OCI-M2 (cell line): ENCODE data around the gene CTDSPL.

Experiments
- DNase-seq: peaks from one replicate; lab custom pipeline; 2025; ENCODE audit not compliant: unreplicated experiment; lab: John Stamatoyannopoulos, UW

The CTDSPL gene

GRCh38 chr3:37890522-37890921 lies 28.8 kb downstream of the CTDSPL start:
- no peak for DNase-seq

DNA sequence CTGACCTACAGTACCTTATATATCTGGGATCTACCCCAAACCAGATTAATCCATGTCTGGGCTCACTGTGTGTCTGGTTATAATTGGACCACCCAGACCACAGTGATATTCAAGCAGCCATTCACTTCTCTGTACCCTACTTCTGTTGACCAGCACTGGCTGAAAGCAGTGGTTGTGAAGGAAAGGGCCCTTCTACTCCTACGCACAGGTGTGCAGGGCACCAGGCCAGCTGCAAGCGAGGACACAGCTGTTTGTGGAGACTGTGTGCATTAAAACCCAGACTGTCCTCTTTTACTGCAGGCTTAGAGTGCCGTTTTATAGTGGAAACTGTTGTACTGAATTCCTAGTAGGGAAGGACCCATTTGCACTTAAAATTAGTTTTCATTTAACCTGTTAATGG lies 29.5 kb downstream of the CTDSPL start:
- no peak for DNase-seq

DNA sequence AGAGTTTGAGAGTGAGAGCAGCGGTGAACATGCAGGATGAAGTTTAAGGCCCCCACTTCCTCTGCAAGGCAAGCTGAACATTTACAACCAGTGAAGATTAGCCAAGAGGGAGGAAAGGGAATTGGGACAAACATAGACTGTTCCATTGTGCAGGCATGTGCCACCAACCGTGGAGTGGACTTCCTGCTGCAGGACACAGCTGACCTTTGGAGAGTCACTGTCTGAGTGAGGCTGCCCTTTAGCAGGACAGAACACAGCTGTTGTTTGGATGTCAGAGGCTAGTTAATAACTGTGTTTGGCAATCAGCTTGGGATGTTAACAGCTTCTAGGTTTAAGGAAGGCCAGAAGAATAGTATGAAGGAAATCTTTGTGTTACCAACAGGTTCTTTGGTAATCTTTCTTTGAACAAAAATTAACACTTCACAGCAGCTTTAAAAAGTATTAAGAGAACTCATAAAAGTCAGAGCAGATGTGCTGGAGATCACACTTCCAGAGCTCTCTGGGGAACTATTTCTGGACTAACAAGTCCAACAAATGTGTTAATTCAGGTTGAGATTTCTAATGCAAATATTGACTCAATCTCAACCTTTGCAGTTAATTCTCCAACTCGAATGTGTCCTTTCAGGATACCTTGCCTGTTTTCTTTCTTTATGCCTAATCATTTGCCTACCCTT lies 31.4 kb downstream of the CTDSPL start:
- no peak for DNase-seq

DNA sequence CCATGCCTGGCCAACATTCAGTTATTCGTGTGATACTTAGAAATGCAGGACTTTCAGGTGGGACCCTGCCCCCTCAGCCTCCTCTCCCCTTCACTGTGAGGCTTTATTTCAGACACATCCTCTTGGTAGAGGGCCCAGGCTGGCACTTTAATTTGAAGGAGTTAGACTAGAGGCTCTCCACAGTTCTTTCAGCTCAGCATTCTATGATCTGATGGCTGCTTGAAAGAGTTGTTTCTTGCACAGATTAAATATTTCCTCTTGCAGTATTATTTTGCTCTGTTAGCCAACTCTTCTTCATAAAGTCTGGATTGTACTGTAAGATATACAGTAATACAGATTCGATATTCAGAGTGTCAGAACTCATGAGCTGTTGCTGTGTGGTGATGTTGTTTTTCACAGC lies 35.1 kb downstream of the CTDSPL start:
- DNase-seq, result no peak

DNA sequence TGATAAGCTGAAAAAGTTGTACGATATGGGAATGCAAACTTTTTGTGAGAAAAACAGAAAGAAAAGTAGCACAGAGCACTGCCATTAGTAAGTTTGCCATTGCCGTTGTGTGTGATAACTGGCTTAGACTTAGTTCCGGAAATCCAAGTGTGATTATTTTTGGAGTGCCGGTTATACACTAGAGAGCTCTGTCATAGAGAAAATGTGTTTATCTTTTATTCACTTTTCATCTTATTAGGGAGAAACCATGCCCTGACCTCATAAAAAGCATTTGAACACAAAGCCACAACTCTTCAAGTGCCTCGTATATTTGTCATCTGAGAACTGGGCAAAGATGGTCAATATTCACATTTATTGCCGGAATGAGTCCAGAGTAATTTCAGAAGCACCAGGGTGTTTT lies 36.1 kb downstream of the CTDSPL start:
- DNase-seq, result no peak

DNA sequence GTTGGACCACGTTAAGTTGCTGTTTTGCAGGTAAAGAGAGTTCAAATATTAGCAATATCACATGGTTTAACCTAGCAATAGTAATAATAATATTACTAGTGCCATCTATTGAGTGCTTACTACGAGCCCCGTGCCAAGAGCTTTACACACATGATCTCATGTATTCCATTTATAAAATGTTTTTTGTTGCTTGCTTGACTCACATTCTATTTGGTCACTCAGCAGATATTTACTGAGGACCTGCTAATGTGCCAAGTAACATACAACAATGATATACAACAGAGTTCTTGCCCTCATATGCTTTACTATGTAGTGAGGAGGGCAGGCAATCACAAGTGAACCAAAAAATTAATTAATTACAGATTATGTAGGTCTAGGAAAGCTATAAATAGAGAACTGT lies 36.7 kb downstream of the CTDSPL start:
- no peak for DNase-seq

- DNase-seq, result no peak
These were observed 37.5 kb downstream of the CTDSPL start for GRCh38 chr3:37899101-37899707.

GRCh38 chr3:37899711-37900306 lies 38.1 kb downstream of the CTDSPL start:
- DNase-seq, result peak; percentile 35

GRCh38 chr3:37901721-37902120 lies 40.0 kb downstream of the CTDSPL start:
- no peak for DNase-seq

DNA sequence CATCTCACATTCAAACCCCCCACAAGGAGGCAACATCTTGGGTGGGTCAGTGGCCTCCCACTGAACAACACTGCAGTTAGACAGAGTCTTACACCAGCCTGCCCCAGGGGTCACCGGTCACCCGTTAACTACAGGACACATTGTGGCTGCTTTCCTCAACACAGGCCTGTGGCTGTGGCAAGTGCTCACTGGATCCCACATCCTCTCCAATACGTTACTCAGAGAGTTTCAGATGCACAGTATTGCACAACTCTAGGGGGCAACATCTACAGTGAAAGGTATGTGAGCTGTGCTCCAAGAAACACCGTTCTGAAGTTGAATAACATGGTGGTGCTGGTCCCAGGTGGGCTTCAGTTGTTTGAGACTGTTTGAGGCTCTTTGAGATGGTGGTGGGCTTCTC lies 41.0 kb downstream of the CTDSPL start:
- DNase-seq, result no peak

DNA sequence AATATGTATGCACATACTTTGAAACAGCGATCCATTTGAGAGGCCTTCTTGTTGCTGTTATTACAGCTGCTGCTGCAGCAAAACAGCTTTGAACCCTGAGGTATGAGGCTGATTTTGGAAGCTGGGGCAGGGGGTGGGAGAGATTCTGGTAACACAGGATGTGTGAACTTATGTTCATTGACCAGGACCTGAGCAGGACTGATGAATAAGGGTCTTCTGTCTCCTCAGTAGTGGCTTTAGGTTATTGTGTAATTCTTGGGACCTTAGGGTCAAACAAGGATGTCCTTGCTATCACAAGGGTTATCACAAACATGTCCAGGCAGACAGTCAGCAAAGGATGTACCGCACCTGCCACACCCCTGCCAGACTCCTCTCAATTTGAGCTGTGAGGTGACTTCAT lies 41.6 kb downstream of the CTDSPL start:
- no peak for DNase-seq

DNA sequence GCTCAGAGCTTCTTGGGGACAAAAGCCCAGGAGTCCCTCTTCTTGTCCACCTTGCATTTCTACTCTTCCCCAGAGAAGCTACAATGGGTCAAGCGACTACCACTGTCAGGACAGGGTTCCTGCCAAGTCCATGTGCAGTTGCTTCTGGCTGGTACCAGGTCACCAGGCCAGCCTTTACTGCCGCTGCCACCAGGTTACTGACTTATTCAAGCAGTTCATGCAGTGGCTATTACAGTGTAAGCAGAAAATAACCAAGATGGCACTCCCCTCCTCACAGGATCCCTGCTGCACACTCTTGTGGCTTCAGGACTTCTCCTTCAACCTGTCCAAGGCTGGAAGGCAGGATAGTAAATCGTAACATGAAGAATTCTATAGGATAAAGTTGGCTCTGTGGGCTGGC lies 42.1 kb downstream of the CTDSPL start:
- DNase-seq, result no peak

GRCh38 chr3:37904601-37905000 lies 42.9 kb downstream of the CTDSPL start:
- no peak for DNase-seq

DNA sequence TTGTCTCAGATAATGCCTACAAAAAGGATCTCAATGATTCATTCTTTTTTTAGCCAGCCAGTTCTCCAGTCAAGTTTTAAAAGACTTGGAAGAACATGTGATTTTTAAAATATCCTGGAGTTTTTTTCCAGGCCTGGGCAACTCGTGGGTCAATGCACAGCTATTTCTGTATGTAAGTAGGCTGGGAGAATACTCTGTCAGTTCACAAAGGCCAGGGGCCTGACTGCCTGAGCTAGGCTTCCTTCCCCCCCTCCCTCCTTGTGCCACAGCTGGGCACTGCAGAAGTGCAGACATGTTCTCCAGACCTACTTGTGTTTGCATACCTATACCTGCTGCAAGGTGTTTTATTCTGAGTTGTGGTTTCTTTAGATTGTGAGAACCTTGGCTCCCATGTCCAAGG lies 43.7 kb downstream of the CTDSPL start:
- DNase-seq, result no peak

- no peak for DNase-seq
These were observed 44.5 kb downstream of the CTDSPL start for GRCh38 chr3:37905987-37906674.

DNA sequence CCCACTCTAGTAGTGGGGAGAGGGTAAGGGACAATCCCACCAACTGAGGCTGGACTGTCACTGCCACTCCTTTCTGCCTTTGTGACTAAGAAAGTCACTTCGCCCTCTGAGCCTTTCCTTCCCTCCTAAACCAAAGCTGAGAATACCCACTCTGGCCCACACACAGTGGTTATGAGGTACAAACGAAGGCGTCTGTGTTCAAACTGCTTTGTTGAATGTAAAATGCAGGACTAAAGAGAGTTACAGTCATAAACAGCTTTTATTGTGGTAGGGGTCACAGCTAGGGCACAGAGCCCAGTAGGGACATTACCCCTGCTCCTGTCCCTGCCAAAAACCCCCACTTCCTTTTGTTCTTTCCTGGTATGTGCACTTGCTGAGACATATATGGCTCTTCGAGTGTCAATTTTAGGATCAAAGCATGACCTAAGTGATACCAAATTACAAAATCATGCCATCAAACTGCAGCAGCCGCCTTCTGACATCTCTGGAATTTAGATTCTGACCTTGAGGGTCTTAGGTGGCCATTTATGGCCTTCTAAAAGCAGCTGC lies 45.1 kb downstream of the CTDSPL start:
- no peak for DNase-seq

DNA sequence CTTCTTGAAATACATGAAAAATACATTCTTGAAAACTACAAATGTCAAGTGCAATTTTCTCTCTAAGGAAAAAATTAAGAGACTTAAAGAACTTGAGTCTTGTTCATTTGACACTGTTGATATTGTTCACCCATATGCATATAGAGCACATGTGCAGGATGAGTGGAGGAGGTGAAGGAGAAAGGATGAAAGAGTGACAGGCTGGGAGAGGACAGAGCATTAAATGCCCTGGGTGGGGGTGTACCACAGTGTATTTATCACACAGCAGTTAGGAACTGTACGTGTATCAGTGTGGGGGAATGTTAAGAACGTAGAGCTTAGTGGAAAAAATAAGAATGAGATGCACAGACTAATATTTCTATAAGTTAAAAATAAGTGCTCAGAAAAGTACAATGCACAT lies 45.7 kb downstream of the CTDSPL start:
- no peak for DNase-seq

- DNase-seq, result no peak
These were observed 46.2 kb downstream of the CTDSPL start for GRCh38 chr3:37907906-37908305.

GRCh38 chr3:37909067-37909911 lies 47.6 kb downstream of the CTDSPL start:
- DNase-seq, result no peak

DNA sequence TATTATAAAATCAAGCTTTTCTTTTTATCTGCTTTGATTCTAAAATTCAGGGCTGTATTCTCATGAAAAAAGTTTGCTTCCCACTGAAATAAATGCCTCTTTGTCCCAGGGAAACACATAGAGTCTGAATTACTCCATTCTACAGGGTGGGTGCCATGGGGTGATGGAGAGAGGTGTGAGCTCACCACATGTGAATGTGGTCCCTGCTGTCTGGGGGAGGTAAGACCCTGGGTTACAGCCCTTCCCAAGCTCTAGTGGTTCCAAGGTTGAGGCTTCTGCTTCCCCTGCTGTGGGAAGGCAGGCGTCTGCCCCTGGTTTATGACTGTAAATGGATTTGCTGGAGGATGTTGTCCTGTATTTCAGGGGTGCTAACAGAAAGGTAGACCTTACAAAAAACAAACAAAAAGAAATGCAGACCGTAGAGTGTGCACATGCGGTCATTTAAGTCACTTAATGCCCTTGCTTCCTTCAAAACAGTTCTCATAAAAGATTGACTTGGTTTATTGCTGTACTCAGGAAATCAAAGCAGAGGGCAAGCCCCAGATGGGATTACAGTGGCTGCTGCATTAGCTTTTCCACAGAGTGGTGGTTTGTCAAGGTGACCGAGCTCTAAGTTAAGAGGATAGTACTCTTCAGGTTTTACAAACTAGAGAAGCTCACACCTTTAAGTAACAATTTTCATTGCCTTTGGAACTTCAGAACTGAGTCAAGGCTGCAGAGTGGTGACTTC lies 49.2 kb downstream of the CTDSPL start:
- DNase-seq, result no peak
